ENCODE results near the gene LHX2. TPM values are rescaled to one million over a fixed set of nuclear protein-coding genes. Genes with fewer than 3 reads are reported as not detected.

Gene LHX2
- total RNA-seq, 4 donors from 2014 or later, result not detected

- TF ChIP-seq CTCF (IDR thresholded peaks at IDR 0.05; ENCODE audit: low read depth), result no peak
These were observed 34.6 kb downstream of the LHX2 start for GRCh38 chr9:124046189-124046588.

- TF ChIP-seq CTCF (IDR thresholded peaks at IDR 0.05; ENCODE audit: low read depth), result no peak
These were observed 35.7 kb downstream of the LHX2 start for GRCh38 chr9:124047251-124047672.

- no peak for TF ChIP-seq CTCF (IDR thresholded peaks at IDR 0.05; ENCODE audit: low read depth)
These were observed 39.4 kb downstream of the LHX2 start for GRCh38 chr9:124050955-124051354.

- TF ChIP-seq CTCF (IDR thresholded peaks at IDR 0.05; ENCODE audit: low read depth), result no peak
These were observed 40.8 kb downstream of the LHX2 start for GRCh38 chr9:124052401-124052800.

GRCh38 chr9:124054582-124055227, 43.1 kb downstream of the LHX2 start:
- TF ChIP-seq CTCF (IDR thresholded peaks at IDR 0.05; ENCODE audit: low read depth), result no peak

GRCh38 chr9:124060844-124061605, 49.5 kb downstream of the LHX2 start:
- TF ChIP-seq CTCF (IDR thresholded peaks at IDR 0.05; ENCODE audit: low read depth), result no peak

- no peak for TF ChIP-seq CTCF (IDR thresholded peaks at IDR 0.05; ENCODE audit: low read depth)
These were observed 50.6 kb downstream of the LHX2 start for GRCh38 chr9:124062172-124062571.

All from subcutaneous adipose tissue (tissue), 4 donors.